GM18519 (cell line): Measurements from ENCODE around the gene ITIH1.

Experiments
- ATAC-seq: cut with Tn5 transposase; IDR thresholded peaks from one replicate; pipeline ENCODE4 v1.9.1; 2021; ENCODE audit warnings: mild to moderate bottlenecking, moderate library complexity; ENCODE audit not compliant: unreplicated experiment, low FRiP score

Gene ITIH1

DNA sequence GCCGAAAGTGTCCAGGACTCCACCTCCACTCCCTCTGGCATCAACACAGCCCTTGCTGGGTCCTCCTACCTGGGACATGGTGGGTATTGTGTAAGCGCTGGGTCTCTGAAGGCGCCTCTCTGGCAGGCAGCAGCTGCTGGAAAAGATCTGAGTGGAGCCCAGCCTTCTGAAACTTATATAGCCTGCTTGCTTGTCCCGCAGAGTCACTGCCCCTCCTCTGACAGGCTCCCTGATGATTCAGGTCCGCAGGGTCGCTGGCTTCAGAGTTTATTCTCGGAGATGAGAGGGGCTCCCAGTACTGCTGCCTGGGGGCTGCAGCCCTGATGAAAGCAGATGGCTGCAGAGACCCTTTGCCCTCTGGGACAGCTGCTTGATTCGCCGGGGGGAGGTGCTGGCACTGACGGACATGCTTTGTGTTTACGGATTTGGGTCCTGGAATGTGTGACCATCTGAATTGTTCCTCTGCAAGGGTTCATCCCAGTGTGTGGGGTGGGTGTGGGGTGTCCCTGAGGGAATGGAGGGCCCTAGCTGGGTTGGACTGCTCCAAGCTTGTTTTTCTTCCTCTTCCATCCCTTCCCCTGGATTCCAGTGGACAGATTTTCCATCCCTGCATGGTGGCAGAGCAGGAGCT is 57.6 kb downstream of the ITIH1 start, which contains the start of gene MUSTN1:
Gene MUSTN1, minus strand, starts transcription at position 149 of the 631 bp plus-strand sequence. Its CDS starts 71 bp downstream, at position 78.
- ATAC-seq = no peak

DNA sequence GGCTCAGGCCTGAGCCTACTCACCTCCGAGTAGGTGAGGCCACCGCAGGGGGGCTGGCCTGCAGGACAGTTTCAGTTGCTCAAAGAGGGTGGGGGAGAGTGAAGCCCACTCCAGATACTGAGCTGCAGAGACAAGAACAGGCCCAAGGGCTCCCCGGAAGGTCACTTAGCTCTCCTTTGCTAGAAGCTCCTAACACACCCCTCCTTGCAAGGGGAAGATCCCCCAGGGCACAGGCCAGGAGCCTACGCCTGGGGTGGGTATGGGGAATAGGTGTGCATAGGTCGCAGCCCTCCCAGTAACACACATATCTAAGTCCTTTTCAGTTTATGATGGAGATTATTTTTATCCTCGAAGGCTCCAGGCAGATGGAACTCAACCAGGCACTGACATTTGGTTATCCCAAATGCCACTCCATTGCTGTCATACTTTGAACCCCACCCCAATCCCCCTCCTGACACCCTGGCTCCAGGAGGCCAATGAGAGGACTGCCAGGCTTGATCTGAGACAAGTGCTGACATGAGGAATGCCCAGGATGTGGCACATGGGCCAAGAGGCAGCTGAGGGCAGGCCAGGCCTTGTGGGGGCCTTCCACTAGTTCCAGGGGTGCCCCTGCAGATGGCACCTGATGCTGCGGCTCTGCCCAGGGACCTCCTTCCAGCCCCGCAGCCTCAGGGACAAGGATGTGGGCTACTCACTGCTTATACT is 58.5 kb downstream of the ITIH1 start:
- ATAC-seq = no peak

DNA sequence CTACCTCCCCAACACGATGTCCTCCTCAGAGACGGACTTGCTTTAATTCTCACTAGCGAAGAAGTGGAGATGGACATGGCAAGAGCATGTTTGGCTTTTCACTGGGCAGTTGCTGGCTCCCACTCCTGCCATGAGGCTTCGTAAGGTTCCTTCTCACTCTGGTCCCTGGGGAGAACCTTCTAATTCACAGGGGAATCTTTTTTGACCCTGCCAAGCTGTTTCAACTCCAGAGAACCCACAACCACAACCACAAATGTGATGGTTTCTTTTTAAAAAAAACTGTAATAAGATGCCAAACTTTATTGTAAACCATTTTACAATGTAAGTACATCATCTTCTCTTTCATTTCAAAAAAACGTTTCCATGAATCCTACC is 59.1 kb downstream of the ITIH1 start:
- no peak for ATAC-seq

DNA sequence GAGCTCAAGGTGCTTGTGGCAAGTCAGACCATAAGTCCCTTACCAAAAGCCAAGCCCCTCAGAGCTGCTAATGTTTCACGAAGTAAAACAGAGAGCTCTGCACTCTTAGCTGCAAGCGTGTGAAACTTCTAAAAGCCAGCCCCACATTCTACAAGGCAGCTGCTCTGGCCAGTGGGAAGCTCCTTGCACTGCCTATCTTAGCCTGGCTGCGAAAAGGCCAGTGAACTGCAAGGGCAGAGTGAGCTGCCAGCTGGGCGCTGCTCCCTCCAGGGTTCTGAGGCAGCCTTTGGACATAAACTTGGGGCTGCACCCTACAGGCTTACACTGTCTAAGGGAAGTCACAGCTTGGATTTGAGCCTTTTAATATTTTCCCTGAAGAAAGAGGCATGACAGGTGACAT is 59.6 kb downstream of the ITIH1 start:
- no peak for ATAC-seq

DNA sequence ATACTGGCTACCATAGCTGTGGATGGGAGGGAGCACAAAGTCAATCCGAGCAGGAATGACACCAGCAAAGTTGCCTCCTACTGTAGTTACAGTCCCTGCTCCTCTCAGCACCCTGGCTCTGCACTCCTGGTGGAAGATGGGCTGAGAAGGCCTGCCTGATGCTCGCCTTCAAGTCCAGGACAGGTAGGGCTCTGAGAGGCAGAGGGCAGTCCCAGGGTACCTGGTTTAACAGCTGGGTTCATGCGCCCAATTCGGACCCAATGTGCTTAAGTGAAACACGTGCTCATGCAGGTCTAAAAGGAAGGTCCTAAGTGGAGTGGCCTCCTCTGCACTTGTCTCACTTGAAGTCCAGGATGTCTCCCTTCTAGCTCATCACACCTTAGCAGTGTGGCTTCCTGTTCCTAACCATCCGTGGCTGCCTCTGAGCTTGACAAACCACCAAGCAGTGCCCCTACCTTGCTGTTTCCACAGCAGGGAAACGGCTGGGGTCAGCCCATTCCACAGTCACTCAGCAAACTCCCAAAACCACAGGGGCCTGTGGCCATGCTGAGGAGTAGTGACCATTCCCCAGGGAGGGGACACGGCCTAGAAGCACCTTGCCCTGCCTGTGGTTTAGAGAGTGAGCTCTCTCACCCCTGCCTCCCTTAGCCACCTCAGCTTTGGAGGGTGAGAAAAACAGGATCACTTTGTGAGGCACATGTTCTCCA is 61.3 kb downstream of the ITIH1 start:
- no peak for ATAC-seq

DNA sequence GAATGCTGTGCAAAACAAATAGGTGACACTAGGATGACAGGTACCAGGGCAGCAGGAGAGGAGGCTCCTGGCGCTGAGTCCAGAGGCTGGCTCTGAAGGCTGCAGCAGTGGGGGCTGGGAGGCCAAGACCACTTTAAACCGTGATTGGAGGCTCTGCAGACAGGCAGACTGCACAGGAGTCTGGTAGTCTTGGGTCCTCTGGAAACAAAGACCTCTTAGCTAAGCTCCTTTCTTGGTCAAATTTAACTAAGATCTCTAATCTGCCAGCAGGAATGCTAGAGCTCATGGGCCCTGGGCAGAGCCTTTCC is 61.8 kb downstream of the ITIH1 start:
- ATAC-seq = no peak

DNA sequence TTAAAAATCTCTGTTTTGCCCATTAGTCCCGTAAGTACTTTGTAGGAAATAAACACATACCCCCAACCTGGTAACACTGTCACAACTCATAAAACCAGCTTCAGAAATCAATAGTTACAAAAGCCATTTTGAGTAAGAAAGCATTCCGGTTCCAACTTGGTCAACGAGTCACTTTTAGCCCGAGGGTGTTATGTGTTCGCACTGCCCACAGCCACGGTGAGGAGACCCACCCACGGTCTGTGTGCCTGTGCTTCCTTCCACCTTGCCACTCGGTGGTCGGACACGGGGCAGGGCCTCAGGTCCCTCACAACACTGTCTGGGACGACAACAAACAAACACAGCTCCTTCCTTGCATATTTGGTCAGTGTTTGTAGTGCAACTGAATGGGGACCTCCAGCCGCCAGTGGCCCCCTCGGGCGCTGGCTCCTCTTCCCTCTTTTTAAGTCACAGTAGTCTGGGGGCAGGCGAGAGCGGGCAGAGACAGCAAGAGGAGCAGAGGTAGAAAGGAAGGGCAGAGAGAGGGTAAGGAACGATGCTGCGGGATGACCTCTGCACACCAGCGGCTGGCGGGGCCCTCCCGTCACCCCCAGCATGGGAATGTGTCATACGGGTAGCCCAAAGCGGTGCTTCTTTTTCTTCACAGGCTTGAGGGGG is 62.6 kb downstream of the ITIH1 start:
- no peak for ATAC-seq

DNA sequence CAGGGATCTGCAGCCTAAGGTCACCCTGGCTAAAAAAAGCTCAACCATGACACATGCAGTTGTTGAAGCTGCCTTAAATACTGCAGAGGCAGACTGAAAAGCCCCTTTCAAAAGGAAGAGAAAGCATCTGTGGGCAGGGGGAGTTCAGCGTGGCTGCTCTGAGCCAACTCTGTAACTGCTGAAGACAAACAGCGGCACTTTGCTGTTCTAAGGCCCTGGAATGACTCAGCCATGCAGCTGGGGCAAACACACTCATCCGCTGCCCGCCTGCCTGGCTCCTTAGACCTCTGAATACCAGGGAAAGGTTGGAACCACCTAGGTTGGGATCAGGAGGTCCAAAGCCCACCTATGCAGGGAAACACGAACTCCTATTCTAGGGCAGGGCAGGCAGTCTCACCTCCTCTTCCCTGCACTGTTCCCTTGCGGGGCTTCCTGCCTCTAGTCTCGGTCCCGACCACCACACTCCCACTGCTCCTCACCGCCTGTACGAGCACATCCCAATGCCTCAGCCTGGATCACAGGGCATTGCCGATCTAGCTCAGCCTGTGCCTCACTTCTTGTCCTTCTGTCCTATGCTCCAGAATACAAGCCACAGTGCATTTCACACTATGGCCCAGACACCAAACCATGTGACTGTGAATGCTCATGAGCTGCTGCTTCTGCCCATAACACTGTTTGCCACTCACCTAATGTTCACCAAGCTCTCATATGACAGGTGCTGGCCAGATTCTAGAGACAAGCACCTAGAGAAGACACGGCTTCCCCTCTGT is 64.0 kb downstream of the ITIH1 start:
- no peak for ATAC-seq
